COLO668 (cell line): ENCODE measurements around the gene NFE2.
A peak's percentile ranks its signal among the peaks of the same experiment; 100 is the strongest.
"Not testable (repeated sequence)": the region's sequence is repeated elsewhere in the genome, so short reads cannot be mapped to it uniquely, and the experiment has no call there.

ENCODE experiments used
- DNase-seq: peaks from one replicate; lab custom pipeline; 2025; ENCODE audit not compliant: unreplicated experiment; lab: John Stamatoyannopoulos, UW

NFE2 gene

GRCh38 chr12:54284070-54284780, 16.6 kb downstream of the NFE2 start:
- DNase-seq = not testable (repeated sequence)

GRCh38 chr12:54282949-54283593, 17.7 kb downstream of the NFE2 start:
- DNase-seq = no peak

GRCh38 chr12:54281694-54282093, 19.1 kb downstream of the NFE2 start:
- DNase-seq = not testable (repeated sequence)

GRCh38 chr12:54281261-54281638, 19.6 kb downstream of the NFE2 start:
- DNase-seq = not testable (repeated sequence)

- DNase-seq = peak; percentile 89
Measured at GRCh38 chr12:54280468-54281260, 20.2 kb downstream of the NFE2 start, which contains the start of gene HNRNPA1. TSS of gene HNRNPA1 (plus strand) at chr12:54280726. CDS start at chr12:54280808, 82 bp downstream.

- DNase-seq = peak; percentile 95
Measured at GRCh38 chr12:54279632-54280467, 21.0 kb downstream of the NFE2 start, which contains the start of gene CBX5. TSS of gene CBX5 (minus strand) at chr12:54280122. CDS start at chr12:54257650, 22,472 bp downstream.

GRCh38 chr12:54279227-54279631, 21.6 kb downstream of the NFE2 start:
- DNase-seq = no peak

GRCh38 chr12:54277823-54278276, 23.0 kb downstream of the NFE2 start:
- no peak for DNase-seq

GRCh38 chr12:54276368-54276767, 24.4 kb downstream of the NFE2 start:
- DNase-seq = no peak

- no peak for DNase-seq
Measured at GRCh38 chr12:54273981-54274380, 26.8 kb downstream of the NFE2 start.

GRCh38 chr12:54272214-54272613, 28.6 kb downstream of the NFE2 start:
- no peak for DNase-seq

GRCh38 chr12:54270345-54270744, 30.5 kb downstream of the NFE2 start:
- DNase-seq = no peak

- no peak for DNase-seq
Measured at GRCh38 chr12:54266852-54267251, 34.0 kb downstream of the NFE2 start.

GRCh38 chr12:54265364-54265812, 35.4 kb downstream of the NFE2 start:
- DNase-seq = no peak

- no peak for DNase-seq
Measured at GRCh38 chr12:54262403-54262925, 38.4 kb downstream of the NFE2 start.

GRCh38 chr12:54261815-54262402, 38.9 kb downstream of the NFE2 start:
- no peak for DNase-seq

GRCh38 chr12:54259194-54260011, 41.4 kb downstream of the NFE2 start:
- peak; percentile 79 for DNase-seq

- DNase-seq = no peak
Measured at GRCh38 chr12:54258201-54258681, 42.6 kb downstream of the NFE2 start.

- DNase-seq = no peak
Measured at GRCh38 chr12:54257332-54257731, 43.5 kb downstream of the NFE2 start.
